Testis (tissue), 2 donors: Measurements from ENCODE around the gene DPH3.

Experiments used
- CTCF ChIP-seq, 3 experiments: fragments of 450-650 bp in 2 of 3; fragments of 200-600 bp in 1 of 3; sonication (generic) in 1 of 3; IDR thresholded peaks; one replicate each; pipeline ENCODE4 v1.5.1; 2016 to 2019; ENCODE audit warnings: antibody characterized with exemption in 3 of 3, mild to moderate bottlenecking in 2 of 3, moderate library complexity in 1 of 3
- POLR2A ChIP-seq: fragments of 450-650 bp; IDR thresholded peaks from one replicate; pipeline ENCODE4 v1.6.1; 2017; ENCODE audit warnings: antibody characterized with exemption, mild to moderate bottlenecking, moderate library complexity

DNA sequence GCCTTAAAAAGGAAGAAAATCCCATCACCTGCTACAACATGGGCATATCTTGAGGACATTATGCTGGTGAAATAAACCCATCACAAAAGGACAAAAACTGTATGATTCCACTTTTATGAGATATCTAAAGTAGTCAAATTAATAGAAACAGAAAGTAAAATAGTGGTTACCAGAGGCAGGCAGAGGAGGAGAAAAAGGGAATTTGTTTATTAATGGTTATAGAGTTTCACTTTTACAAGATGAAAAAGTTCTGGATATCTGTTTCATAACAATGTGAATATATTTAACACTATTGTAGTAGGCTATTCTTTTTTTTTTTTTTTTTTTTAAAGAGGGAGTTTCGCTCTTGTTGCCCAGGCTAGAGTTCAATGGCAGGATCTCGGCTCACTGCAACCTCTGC is 40.4 kb downstream of the DPH3 start:
- TF ChIP-seq POLR2A (no peak), CTCF (IDR thresholded peaks at IDR 0.05) (no peak)
